Peyer's patch (tissue), 4 donors: ENCODE measurements around the gene FAM167B. TPM values are rescaled to one million over a fixed set of nuclear protein-coding genes. Genes with fewer than 3 reads are reported as not detected.

ENCODE experiments used
- DNase-seq, 3 donors: peaks; one replicate each; pipeline ENCODE4 v3.0.0-alpha.2; 2017 to 2019
- H3K27ac ChIP-seq, 4 donors: fragments of 200-600 bp; sonication (generic); one replicate each; pipeline ENCODE4 v1.5.1; 2016 to 2019
- H3K27me3 ChIP-seq, 2 donors: fragments of 200-600 bp; sonication (generic); one replicate each; pipeline ENCODE4 v1.5.1; 2019
- H3K36me3 ChIP-seq, 3 donors: fragments of 200-600 bp; sonication (generic); one replicate each; pipeline ENCODE4 v1.5.1; 2016 to 2019
- H3K4me1 ChIP-seq, 4 donors: fragments of 200-600 bp; sonication (generic); one replicate each; pipeline ENCODE4 v1.5.1; 2016 to 2019
- H3K4me3 ChIP-seq, 4 donors: fragments of 200-600 bp; sonication (generic); 1 replicate in 3 of 4; 2 replicates in 1 of 4; pipeline ENCODE4 v1.5.1; 2016 to 2019; ENCODE audit warnings: mild to moderate bottlenecking in 1 of 4
- H3K9me3 ChIP-seq, 4 donors: fragments of 200-600 bp; sonication (generic); one replicate each; pipeline ENCODE4 v1.5.1; 2016 to 2019; ENCODE audit warnings: mild to moderate bottlenecking in 1 of 4
- POLR2A ChIP-seq, 2 donors: fragments of 450-650 bp; IDR thresholded peaks; one replicate each; pipeline ENCODE4 v1.5.1; 2017; ENCODE audit warnings: antibody characterized with exemption in 2 of 2, mild to moderate bottlenecking in 2 of 2, moderate library complexity in 2 of 2
- total RNA-seq, 4 donors: library from RNA; depleted of rRNA; stranded (reverse); fragments of >200 nt; gene quantifications; one replicate each; pipeline ENCODE4 v1.1.0, GENCODE V29; 2016
- TF ChIP-seq, protein P1 (sequence below), 6 experiments: fragments of 450-650 bp in 4 of 6; fragments of 200-600 bp in 2 of 6; sonication (generic) in 1 of 6; IDR thresholded peaks; one replicate each; pipeline ENCODE4 v1.5.1; 2017 to 2019; ENCODE audit warnings: antibody characterized with exemption in 6 of 6, mild to moderate bottlenecking in 3 of 6, moderate library complexity in 1 of 6

Gene FAM167B
- total RNA-seq, 4 donors from 2014 or later: 4.1 to 5.1 TPM; not detected in 2

DNA sequence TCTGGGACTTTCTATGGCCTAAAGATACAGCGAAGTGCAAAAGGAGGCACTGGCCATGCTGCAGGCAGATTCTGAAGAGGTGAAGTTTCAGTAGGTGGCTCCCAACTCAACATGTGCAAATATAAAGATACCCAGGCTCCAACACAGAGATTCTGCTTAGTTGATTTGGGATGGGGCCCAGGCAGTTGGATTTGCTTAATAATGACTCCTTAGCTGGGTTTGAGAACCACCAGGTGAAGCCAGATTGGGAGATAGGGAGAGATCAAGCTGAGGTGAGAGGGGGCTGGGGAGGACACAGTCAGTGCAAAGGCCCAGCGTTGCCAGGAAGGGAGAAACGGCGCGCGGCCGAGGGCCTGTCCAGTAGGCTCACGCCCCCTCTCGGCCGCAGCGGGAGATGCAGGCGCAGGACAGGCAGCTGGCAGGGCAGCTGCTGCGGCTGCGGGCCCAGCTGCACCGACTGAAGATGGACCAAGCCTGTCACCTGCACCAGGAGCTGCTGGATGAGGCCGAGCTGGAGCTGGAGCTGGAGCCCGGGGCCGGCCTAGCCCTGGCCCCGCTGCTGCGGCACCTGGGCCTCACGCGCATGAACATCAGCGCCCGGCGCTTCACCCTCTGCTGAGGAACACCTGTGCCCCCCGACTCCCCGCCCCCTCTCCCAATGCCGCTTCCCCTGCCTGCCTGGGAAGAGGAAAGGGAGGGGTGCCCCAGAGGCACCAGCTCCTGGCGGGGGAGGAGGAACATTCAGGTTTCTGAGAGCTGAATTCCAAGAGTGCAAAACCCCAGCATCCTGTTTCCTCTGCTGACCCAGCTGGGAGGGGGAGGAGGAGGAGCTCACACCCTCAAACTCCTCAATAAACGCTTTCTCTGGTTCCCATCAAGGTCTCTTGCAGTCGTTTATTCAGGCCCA is 1.2 kb downstream of the FAM167B start:
- DNase-seq: peak; percentile 89 to 96 (median 96)
- Histone ChIP-seq H3K4me3 (peak overlapping the region; percentile 3 to 39 (median 25)), H3K36me3 (no peaks in the 10 kb centered on the region), H3K9me3 (no peaks in the 10 kb centered on the region), H3K4me1 (peaks cover 0 to 44% (median 20%) of the 10 kb centered on the region in 4 donors), H3K27me3 (no peaks in the 10 kb centered on the region), H3K27ac (peak overlapping the region; percentile 66 to 94 (median 85))
- no peak for TF ChIP-seq POLR2A (IDR thresholded peaks at IDR 0.05)
- TF ChIP-seq, protein P1, sequence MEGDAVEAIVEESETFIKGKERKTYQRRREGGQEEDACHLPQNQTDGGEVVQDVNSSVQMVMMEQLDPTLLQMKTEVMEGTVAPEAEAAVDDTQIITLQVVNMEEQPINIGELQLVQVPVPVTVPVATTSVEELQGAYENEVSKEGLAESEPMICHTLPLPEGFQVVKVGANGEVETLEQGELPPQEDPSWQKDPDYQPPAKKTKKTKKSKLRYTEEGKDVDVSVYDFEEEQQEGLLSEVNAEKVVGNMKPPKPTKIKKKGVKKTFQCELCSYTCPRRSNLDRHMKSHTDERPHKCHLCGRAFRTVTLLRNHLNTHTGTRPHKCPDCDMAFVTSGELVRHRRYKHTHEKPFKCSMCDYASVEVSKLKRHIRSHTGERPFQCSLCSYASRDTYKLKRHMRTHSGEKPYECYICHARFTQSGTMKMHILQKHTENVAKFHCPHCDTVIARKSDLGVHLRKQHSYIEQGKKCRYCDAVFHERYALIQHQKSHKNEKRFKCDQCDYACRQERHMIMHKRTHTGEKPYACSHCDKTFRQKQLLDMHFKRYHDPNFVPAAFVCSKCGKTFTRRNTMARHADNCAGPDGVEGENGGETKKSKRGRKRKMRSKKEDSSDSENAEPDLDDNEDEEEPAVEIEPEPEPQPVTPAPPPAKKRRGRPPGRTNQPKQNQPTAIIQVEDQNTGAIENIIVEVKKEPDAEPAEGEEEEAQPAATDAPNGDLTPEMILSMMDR (IDR thresholded peaks at IDR 0.05): peak; percentile 78 to 94 (median 88)

DNA sequence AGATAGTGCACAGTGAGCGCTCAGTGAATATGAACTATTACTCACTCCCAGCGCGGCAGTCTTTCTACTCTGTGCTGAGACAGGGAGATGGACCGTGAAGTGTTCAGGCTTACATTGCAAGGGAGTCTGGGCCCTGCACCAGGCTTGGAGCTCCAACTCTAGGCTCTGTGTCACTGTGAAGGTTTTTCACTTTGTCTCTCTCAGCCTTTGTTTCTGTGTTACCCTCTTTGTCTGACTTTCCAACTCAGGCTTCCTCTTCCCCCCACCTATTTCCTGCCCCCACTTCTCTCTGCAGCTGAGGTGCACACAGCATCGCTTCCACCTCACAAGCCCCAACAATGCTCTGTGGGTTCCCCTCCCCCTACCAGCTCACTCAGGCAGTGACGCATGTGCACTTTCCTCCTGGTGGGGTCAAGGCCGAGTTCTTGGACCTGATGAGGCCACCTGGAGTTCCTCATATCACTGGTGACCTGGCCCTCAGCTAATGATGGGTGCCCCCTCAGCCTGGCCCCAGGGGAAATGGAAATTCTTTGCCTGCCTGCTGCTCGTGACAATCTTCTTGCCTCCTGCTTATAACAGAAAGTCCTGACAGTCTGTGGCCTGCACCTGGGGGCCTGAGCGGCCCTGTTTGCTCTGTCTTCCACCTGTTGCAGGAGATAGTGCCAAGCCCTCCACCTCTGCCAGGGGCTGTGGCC is 3.0 kb downstream of the FAM167B start:
- TF ChIP-seq POLR2A (IDR thresholded peaks at IDR 0.05): no peak
- TF ChIP-seq, protein P1 (IDR thresholded peaks at IDR 0.05): no peak
- Histone ChIP-seq H3K9me3 (no peaks in the 10 kb centered on the region), H3K36me3 (no peaks in the 10 kb centered on the region), H3K4me1 (peaks cover 0 to 53% (median 22%) of the 10 kb centered on the region in 4 donors), H3K4me3 (peak overlapping the region in 1 of 4 donors; percentile 50), H3K27ac (peak overlapping the region; percentile 83 to 94 (median 85)), H3K27me3 (no peaks in the 10 kb centered on the region)
- DNase-seq: peak in 2 of 3 donors; percentile 96

DNA sequence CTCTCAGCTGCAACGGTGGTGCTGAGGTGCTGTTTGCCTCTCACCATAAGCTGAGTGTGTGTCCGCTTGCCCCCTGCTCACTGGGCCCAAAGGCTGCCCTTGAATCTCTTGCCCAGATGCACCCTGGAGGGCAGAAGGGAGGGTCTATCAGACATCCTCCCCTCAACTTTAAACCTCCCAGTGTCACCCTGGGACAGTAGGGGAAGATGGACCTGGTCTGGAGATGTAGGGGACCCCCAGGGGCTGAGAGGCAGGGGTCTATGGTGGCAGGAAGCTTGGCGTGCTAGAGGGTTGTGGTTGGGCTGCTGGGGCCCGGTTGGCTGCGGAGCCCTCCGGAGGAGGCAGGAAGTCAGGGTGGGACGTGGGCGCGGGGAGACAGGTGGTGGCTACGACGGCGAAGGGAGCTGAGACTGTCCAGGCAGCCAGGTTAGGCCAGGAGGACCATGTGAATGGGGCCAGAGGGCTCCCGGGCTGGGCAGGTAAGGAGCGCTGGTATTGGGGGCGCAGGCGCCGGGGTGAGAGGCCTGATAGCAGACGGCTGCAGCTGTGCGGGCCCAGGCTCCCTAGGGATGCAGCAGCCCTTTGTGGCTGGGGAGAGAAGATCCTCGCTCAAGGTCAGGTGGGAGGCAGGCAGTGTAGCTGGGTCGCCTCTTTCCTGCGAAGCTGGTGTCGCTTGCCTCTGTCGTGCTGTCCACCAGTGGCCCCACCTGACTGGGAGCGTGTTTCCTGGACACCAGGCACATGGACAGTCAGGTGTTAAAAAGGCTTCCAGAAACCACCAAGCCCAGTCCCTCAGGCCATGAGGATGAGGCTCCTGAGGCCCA is 4.1 kb downstream of the FAM167B start, which contains the start of gene LCK:
Gene LCK, plus strand, starts transcription at position 373 of the 824 bp plus-strand sequence. CDS start 23,065 bp downstream, outside the sequence.
- Histone ChIP-seq H3K4me1 (peaks cover 0 to 53% (median 24%) of the 10 kb centered on the region in 4 donors), H3K9me3 (no peaks in the 10 kb centered on the region), H3K4me3 (peak within 1 kb of the TSS; percentile 27 to 50 (median 37)), H3K27ac (peak within 1 kb of the TSS; percentile 83 to 94 (median 85)), H3K36me3 (no peaks in the 10 kb centered on the region), H3K27me3 (no peaks in the 10 kb centered on the region)
- DNase-seq: peak in 2 of 3 donors; percentile 76 to 87
- peak in 1 of 2 donors; percentile 19 for TF ChIP-seq POLR2A (IDR thresholded peaks at IDR 0.05)
- TF ChIP-seq, protein P1 (IDR thresholded peaks at IDR 0.05): no peak

DNA sequence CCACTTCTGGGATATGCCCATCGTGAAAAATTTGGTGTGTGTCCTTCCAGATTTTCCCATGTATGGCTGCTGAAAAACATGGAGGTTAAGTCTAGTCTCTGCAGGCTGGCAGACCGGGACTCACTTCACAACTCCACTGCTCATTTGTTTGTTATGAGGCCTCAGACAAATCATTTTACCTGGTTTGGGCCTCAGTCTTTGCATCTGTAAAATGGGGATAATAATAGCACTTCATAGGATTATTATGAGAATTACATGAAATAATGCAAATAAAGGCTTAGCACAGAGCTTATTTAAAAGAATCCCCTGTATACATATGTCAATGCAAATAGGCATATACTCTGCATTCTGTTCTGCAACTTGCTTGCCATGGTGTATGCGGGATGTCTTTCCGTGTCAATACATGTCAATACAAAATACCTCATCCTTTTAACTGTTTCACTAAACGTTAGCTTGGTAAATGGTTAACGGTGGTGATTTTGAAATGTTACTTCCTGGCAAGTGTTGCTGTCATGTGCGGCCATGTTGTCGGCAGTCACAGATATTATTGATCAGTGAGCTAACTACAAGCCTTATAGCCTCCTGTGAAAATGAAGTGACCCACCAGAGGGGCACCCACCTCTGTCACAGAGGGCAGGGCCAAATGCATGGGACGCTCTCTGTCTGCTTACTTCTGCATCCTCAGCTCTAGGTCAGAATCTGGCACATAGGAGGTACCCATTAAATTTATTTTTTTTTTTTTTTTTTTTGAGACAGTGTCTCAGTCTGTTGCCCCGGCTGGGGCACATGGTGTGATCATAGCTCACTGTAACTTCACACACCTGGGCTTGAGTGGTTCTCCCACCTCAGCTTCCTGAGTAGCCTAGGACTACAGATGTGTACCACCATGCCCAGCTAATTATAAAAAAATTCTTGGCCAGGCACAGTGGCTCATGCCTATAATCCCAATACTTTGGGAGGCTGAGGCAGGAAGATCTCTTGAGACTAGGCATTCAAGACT is 8.3 kb downstream of the FAM167B start:
- no peaks in the 10 kb centered on the region for H3K27me3 ChIP-seq
- peak in 2 of 3 donors; percentile 57 to 67 for DNase-seq
- TF ChIP-seq POLR2A (IDR thresholded peaks at IDR 0.05): no peak
- TF ChIP-seq, protein P1 (IDR thresholded peaks at IDR 0.05): no peak
- no peaks in the 10 kb centered on the region for H3K9me3 ChIP-seq
- H3K27ac ChIP-seq: peak overlapping the region; percentile 20 to 94 (median 65)
- H3K36me3 ChIP-seq: no peaks in the 10 kb centered on the region
- H3K4me1 ChIP-seq: peaks cover 0 to 28% (median 12%) of the 10 kb centered on the region in 4 donors
- peak overlapping the region in 3 of 4 donors; percentile 7 to 50 (median 27) for H3K4me3 ChIP-seq
